GM19043 (cell line): Measurements from ENCODE around the gene PTPN14.

Source experiments
- ATAC-seq: cut with Tn5 transposase; IDR thresholded peaks from one replicate; pipeline ENCODE4 v1.9.1; 2021; ENCODE audit warnings: low read depth; ENCODE audit not compliant: unreplicated experiment

The PTPN14 gene

GRCh38 chr1:214460304-214460916, 91.0 kb downstream of the PTPN14 start:
- ATAC-seq = no peak

- no peak for ATAC-seq
Observed at GRCh38 chr1:214459895-214460294, 91.5 kb downstream of the PTPN14 start.

GRCh38 chr1:214458541-214458940, 92.9 kb downstream of the PTPN14 start:
- no peak for ATAC-seq

GRCh38 chr1:214455971-214456867, 95.2 kb downstream of the PTPN14 start:
- ATAC-seq = no peak

GRCh38 chr1:214455479-214455878, 95.9 kb downstream of the PTPN14 start:
- ATAC-seq = no peak

GRCh38 chr1:214454569-214455396, 96.6 kb downstream of the PTPN14 start:
- ATAC-seq = no peak

GRCh38 chr1:214453109-214453722, 98.2 kb downstream of the PTPN14 start:
- ATAC-seq = no peak

- ATAC-seq = no peak
Observed at GRCh38 chr1:214452152-214452784, 99.1 kb downstream of the PTPN14 start.

GRCh38 chr1:214451596-214451995, 99.8 kb downstream of the PTPN14 start:
- ATAC-seq = no peak

- no peak for ATAC-seq
Observed at GRCh38 chr1:214449371-214449770, 102.0 kb downstream of the PTPN14 start.

GRCh38 chr1:214448536-214448935, 102.9 kb downstream of the PTPN14 start:
- no peak for ATAC-seq

GRCh38 chr1:214447557-214447871, 103.9 kb downstream of the PTPN14 start:
- ATAC-seq = no peak

GRCh38 chr1:214446772-214447556, 104.4 kb downstream of the PTPN14 start:
- no peak for ATAC-seq

GRCh38 chr1:214445831-214446614, 105.4 kb downstream of the PTPN14 start:
- ATAC-seq = no peak

GRCh38 chr1:214445199-214445598, 106.2 kb downstream of the PTPN14 start:
- ATAC-seq = no peak

- no peak for ATAC-seq
Observed at GRCh38 chr1:214444182-214444939, 107.0 kb downstream of the PTPN14 start.

- ATAC-seq = no peak
Observed at GRCh38 chr1:214441119-214441518, 110.3 kb downstream of the PTPN14 start.
